ENCODE measurements around the gene MAP3K9.

MAP3K9 gene

DNA sequence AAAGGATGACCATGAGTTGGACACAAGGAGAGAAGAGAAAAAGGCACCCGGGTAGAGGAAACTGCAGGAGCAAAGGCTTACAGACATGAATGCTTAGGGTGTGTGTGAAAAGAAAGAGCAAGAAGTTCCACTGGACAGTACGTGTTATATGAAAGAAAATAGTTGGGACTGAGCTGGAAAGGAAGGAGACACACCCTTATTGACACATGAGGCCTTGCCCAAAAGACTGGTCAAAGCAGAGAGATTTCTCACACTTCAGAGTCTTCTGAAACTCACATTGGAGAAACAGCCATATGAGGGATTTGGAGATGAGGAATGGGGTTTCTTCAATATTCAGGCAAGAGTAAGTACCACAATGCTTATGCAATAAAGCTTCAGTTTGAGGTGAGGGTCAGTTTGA is 111.6 kb downstream of the MAP3K9 start:
- no peak for FAIRE-seq

DNA sequence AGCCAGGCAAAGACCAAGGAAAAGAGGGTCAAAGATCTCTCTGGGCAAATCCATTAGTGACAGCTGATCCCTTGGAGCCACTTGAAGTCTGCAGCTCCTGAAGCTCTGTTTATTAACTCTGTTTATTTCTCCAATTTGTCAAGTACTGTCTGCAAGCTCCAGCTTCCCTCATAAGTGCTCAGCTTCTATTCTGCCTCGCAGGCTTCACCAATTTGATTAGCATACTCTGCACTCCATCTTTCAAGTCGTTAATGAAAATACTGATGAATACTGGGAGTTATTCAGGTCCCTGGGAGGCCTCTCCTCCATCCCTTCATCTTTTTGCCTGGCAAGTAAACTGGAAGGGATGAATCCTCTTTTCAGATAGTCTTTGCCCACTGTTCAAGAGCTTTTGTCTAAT is 113.3 kb downstream of the MAP3K9 start:
- no peak for FAIRE-seq

DNA sequence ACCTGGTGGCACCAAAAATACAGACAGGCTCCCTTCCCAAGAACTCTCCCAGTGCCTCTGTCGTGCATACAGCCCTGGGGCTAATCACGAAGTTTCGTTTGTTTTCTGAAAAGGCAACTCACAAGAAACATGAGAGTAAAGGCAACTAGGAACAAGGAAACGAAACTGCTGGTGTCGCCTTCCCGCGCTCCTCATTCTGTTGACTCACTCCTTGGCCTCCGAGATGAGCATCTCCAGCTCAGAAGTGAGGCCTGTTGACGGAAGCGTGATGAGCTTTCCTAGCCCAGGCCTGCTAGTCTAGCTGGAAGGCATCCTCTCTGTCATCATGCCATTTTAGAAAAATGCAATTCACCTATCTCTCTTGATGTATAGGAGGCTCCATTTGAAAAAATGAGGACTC is 117.1 kb downstream of the MAP3K9 start:
- FAIRE-seq, result no peak

DNA sequence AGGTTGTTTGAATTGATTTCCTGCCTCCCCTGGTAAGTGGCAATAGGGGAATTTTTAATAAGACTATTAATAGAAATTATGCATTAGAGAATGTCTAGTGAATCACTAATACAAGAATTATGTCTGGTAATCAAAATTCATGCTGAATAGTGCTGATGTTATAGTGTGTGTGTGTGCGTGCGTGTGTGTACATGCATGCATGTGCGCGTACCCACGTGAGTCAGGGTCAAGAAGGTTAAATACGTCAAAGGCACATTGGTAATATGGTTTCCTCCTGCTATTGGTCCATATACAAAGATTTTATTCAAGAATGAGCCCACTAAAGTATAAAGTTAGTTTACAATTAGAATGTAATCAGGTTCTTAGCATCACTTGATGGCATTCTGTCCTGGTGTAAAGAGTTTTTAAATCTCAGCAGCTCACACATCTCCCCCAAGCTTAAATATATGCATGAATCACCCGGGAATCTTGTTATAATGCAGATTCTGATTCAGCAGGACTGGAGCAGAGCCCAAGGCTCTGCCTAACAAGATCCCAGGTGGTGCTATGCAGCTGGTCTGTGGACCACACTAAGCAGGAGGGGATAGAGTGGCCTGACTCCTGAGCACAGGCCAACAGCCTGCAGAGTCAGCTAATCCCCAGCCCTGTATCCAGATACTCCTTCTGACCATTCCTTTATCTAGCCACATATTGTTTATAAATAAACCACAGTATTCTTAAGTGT is 123.7 kb downstream of the MAP3K9 start:
- FAIRE-seq, result no peak

- FAIRE-seq, result no peak
Measured at GRCh38 chr14:70683983-70684382, 125.3 kb downstream of the MAP3K9 start.

- no peak for FAIRE-seq
Measured at GRCh38 chr14:70680748-70681147, 128.6 kb downstream of the MAP3K9 start.

- FAIRE-seq, result no peak
Measured at GRCh38 chr14:70677341-70677740, 132.0 kb downstream of the MAP3K9 start.

Data from colon (tissue), 2 donors.